Suppressor macrophage (primary cell): ENCODE data around the gene TSACC.
"Not testable (repeated sequence)": the region's sequence is repeated elsewhere in the genome, so short reads cannot be mapped to it uniquely, and the experiment has no call there.

ENCODE experiments used
- DNase-seq, 4 experiments: peaks; one replicate each; pipeline ENCODE4 v3.0.0-alpha.2; 2020 to 2022
- total RNA-seq, 17 experiments: gene quantifications; one replicate each; lab custom pipeline; 2026; ENCODE audit warnings: mixed read lengths in 6 of 17, inconsistent platforms in 3 of 17; lab: John Stamatoyannopoulos, UW

TSACC gene
- total RNA-seq, result 0 to 0.33 (median 0.05) reads per million in 17 experiments

DNA sequence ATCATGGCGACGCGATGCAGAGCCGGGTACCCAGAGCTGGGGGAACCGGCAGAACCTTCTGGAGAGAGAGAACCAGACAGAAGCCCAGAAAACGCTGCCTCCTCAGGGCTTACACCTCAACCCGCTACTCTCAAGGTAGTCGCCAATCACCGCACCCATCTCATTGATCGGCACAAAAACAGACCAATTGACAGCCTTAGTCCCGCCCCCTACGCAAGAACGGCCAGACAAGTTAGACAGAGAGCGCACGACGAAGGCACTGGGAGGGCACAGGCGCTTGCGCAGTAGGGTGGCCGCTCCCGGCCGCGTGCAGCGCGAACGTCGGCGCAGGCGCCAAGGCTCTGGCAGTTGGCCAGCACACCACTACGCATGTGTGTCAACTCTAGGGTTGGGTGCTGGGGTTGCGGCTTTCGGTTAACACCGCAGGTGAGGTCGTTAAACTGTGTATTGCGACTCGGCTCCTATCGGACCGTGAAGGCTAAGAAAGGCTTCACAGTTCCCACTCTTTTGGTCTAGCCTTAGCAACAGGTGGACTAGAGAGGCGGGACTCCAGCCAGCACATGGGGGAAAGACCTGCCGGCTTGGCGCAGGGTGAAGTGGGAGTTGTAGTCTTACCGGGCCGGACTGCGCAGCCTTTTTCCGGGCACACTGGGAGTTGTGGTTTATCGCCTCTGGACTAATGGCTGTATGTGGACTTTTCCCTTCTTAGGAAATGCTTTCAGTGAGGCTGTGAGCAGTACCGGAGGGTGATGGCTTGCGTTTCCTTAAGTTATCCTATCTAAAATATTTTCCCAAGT is at the start of gene TSACC, which contains the start of gene CCT3:
Gene TSACC (plus strand): TSS at position 347 of the 797 bp plus-strand sequence. CDS start 1,232 bp downstream, outside the sequence.
Gene CCT3 (minus strand): TSS at position 113 of the 797 bp plus-strand sequence. CDS start 108 bp downstream, at position 5.
- peak; percentile 100 for DNase-seq

DNA sequence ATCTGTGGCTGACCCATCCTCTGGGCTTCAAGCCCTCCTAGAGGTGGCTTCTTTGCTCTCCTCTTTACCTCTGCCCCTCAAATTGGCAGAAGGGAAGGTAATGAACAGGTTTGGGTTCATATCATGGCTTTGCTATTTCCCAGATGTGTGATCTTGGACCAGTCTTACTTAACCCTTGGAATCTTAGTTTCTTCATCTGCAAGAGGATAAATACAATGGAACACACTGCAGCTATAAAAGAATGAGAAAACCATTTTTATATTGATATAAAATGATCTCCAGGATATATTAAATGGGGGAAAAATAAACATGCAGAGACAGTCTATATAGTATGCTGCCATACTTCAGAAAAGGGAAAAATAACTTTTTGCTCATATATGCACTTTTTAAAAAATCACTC is 48.5 kb upstream of the TSACC start:
- no peak for DNase-seq

DNA sequence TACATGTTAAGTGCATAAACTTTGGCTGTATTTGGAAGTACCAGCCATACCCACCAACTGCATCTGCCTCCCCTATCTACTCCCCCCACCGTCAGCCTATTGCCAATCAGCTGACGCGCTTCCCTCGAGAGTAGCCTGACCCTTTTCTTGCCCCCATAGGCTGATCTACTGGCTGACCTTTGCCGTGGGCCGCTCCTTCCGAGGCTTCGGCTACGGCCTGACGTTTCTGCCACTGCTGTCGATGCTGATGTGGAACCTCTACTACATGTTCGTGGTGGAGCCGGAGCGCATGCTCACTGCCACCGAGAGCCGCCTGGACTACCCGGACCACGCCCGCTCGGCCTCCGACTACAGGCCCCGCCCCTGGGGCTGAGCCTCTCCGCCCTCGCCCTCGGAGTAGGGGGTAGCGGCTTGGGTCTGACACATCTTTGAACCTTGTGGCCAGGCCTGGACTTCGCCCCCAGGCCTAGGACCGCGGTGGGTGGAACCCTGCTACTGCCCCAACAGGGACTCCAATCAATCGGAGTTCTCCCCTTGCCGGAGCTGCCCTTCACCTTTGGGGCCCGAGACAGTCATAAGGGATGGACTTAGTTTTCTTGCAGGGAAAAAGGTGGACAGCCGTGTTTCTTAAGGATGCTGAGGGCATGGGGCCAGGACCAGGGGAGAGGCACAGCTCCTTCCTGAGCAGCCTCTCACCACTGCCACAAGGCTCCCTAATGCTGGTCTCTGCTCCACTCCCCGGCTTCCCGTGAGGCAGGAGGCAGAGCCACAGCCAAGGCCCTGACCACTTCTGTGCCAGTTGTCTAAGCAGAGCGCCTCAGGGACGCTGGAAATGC is 46.9 kb upstream of the TSACC start:
- DNase-seq, result peak; percentile 80 to 88 (median 83)

DNA sequence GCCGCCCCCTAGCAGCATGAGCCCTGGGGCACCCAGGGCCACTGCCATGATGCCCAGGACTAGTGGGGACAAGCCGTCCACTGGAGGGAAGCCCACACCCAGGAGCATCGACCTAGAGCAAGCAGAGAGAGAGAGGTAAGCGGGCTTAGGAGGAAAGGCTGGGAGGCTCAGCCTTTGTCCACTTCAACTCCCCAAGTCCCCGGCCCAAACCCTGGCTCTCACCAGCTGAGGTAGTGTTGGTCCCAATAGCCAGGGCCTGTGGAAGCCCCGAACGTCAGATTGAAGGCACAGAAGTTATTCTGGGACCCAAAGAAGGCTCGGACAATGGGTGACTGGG is 45.3 kb upstream of the TSACC start:
- no peak for DNase-seq

DNA sequence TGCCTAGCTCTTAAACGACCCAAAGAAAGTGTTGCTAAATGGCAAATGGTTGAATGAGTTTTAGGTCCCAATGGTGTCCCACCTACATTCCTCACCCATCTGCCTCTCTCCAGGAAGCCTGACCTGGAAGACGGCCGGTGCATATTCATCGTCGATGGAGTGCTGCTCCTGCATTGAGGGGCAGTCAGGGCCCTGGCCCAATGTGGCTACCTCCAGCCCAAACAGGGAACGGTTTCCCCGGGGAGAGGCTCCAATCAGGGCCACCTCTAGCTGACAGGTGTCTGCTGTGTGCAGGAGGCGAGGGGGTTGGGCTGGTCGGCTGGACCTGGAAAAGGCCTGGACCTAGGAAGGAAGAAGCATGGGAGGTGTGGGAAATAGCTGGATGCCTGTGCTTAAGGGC is 44.4 kb upstream of the TSACC start:
- DNase-seq, result no peak

DNA sequence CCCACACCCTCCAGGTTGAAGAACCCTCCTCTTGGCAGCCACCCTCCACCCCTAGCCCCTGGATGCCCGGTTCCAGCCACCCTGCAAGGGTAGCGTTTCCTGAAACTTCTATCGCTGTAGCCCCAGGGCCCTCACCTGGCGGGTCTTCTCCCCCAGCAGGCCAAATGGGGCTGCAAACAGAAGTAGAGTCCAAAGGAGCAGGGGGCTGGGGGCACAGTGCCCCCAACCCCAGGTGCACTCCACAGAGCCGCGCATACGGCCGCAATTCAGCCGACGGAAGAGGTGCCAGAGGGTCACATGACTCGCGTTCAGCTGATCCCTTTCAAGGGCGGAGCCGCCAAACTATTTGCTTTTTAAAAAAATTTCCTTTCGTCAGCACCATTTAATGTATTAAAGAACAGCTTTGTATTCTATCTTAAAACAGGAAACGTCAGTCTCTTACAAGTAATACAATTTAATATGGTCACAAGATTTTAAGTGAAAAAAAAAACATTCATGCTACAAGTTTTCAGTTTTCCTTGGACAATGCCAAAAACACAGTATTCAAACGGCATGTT is 42.9 kb upstream of the TSACC start, which contains the start of gene GLMP:
Gene GLMP (minus strand): TSS at position 289 of the 557 bp plus-strand sequence. CDS start 34 bp downstream, at position 255.
- peak; percentile 68 to 88 (median 81) for DNase-seq

DNA sequence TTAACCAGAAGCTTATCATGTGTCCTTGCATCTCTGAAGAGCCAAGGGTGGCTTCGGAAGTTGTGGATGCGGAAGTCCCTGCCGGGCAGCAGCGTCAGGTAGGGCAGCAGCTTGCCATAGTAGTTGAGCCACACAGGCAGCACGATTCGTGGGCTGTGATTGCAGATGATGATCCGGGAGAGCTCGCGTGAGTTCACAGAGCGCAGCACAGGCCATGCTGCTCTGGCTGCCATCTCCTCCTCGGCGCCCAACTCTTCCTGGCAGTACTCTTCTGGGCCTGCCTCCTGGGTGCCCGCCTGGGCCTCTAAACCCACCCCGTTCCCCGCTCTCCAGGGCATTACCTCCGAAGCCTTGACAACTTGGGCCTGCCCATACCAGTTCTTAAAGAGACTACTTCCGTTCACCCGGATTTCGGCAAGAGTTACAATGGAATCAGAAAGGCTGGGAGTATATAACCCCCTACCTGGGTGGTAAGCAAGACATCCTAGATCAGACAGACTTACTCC is 39.4 kb upstream of the TSACC start, which contains the start of gene VHLL:
Gene VHLL (minus strand): TSS at position 456 of the 506 bp plus-strand sequence. CDS start 118 bp downstream, at position 338.
- DNase-seq, result no peak

DNA sequence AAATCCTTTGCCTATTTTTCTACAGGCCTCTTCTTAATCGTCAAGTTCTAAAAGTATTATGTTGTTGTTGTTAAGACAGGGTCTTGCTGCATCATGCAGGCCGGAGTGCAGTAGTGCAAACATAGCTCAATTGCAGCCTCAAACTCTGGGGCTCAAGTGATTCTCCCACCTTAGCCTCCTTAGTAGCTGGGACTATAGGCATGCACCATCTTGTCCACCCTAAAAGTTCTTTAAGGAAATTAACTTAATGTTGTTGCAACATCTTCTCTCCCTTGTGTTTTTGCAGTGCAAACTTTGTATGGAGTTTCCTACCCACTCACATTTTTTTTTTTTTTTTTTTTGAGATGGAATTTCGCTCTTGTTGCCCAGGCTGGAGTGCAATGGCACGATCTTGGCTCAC is 35.1 kb upstream of the TSACC start:
- no peak for DNase-seq

DNA sequence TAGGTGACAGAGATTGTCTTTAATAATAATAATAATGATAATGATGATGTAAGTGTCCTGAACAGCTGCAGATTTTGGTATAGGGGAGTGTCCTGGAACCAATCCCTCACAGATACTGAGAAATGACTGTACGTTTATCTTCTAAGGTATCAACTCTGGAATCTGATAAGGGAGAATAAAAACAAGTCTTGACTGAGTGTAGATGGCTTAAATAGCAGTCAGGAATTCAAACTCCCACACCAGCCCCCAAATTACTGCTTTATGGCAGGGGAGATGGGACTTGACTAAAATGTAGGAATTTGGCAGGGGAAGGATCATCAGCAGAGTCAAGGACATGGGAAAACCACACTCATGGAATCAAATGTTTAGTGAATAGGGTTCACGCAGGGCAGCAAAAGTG is 33.1 kb upstream of the TSACC start:
- DNase-seq, result no peak

DNA sequence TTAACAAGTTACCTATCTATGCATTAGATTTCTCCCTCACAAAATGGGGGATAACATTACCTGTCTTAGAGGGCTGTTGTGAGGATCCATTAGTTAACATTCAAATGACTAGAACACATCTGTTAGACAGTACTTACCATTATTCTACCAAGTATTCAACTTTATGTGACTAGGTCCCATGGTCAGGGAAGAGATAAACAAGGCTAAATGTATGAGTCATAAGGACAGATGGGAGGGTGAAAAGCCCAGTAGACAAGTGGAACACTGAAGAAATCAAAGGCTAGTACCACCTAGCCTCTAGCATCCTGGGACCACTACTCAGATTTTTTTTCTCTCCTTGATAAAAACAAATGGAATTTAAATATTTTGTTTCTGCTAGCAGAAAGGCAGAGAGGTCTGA is 30.2 kb upstream of the TSACC start:
- DNase-seq, result no peak

DNA sequence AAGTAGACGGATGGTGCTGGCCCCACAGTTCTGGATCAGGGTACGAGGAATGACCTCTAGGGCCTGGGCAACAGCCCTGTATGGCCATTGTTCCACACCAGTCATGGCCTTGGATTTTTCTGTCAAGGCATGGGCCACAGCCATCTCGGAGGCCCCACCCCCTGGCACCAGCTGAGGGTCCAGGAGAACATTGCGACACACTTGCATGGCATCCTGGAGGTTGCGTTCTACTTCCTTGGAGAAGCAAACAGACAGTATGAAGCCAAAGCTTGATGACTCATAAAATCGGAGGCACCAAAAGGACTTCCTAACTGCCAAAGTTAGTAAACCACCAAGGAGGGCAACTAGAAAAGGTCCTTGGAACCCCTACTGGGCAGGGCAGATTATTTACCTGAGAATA is 27.4 kb upstream of the TSACC start:
- DNase-seq, result peak in 3 of 4 experiments; percentile 13 to 35 (median 26)

DNA sequence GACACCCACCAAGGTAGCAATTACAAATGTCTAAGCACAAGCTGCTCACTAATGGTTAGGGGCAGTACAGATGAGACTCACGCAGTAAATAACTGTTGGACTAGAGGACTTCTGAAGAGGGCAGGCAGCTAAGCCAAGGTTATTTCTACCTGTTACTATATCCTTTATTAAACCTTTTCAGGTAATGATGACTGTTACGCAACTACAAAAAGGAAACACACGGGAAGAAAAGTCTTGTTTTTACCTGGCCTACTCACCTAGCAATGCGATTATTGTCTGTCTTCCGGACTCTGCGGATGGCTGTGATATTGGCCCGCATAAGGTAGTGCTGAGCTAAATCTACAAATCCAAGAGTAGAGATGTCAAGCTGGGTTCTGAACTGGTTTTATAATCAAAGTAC is 21.4 kb upstream of the TSACC start:
- DNase-seq, result no peak

DNA sequence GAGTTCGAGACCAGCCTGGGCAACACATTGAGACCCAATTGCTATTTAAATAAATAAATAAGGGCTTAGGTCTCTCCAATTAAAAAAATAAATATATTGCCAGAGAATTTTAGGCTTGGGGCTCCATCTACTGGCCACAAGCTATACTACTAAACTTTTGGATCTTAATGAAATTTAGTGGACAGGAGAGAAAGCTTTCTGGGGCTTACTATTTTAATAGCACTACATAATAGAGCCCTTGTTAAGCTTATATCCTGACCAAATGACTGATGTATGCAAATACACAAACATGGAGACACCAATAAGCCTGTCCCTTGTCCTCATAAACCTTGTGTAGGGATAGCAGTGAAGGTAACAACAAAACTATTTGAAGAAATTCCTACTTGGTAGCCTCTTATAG is 18.7 kb upstream of the TSACC start:
- peak; percentile 40 to 58 (median 50) for DNase-seq

DNA sequence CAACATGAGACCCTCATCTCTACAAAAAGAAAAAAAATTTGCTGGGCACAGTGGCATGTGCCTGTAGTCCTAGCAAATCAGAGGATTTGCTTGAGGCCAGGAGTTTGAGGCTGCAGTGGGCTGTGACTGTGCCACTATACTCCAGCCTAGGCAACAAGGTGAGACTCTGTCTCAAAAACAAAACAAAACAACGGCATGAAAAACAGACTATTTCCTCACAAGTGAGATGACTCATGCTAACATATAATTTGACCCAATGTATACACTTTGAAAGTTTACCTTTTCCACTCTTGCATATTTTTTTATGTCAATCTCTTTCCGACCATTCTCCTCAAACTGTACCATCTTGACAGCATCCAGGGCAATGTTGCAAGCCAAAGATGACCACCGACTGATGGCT is 17.8 kb upstream of the TSACC start:
- DNase-seq, result no peak

DNA sequence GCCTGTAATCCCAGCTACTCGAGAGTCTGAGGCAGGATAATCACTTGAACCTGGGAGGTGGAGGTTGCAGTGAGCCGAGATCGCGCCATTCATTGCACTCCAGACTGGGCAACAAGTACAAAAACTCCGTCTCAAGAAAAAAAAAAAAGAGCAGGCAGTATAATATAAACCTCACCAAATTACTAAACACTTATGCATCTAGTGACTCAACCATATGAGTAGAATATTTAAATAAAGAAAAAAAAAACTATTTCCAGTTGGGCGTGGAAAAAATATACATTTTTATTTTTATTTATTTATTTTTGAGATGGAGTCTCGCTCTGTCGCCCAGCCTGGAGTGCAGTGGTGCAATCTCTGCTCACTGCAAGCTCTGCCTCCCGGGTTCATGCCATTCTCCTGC is 15.1 kb upstream of the TSACC start:
- not testable (repeated sequence) for DNase-seq

DNA sequence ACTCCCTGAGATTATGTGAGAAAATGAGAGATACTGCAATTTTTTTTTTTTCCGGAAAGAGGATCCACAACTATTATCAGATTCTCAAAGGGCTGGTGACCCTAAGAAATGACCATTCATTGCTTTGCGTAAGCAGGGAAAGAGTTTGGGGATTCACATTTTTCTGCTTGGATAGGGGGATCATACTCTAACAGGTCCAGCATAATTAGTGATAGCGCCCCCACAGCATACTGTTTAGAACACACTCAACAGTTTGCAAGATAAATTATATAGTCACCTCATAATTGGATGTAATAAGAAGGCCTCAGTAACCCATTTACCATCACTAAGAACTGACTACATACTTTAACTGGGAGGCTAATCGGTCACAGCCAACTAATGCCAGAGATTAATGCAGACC is 2.1 kb upstream of the TSACC start:
- peak in 1 of 4 experiments; percentile 7 for DNase-seq

DNA sequence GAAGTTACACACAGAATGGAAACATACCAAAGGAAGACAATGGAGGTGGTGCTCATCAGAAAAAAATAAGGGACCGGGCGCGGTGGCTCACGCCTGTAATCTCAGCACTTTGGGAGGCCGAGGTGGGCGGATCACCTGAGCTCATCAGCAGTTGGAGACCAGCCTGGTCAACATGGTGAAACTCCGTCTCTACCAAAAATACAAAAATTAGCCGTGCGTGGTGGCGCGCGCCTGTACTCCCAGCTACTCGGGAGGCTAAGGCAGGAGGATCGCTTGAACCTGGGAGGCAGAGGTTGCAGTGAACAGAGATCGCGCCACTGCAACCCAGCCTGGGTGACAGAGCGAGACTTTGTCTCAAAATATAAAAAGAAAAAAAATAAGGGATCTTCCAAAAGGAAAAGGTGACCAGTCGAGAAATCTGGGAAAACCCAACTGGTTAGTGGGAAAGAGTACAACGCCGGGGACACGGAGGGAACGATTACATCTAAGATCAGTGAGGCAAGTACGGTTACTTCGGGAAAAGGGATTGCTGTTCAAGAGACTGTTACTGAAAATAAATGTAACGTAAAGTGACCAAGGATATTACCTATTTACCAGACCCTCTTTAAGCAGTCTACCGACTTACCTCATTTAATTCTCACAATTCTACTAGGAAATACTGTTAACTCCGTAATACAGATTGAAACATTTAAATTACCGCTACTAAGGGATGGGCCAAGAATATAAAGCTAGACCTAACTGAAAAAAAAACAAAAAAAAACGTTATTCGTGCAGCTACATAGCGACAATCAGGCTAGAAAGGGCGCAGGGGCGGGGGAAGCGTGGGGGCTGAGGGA is 1.1 kb upstream of the TSACC start:
- DNase-seq, result no peak

DNA sequence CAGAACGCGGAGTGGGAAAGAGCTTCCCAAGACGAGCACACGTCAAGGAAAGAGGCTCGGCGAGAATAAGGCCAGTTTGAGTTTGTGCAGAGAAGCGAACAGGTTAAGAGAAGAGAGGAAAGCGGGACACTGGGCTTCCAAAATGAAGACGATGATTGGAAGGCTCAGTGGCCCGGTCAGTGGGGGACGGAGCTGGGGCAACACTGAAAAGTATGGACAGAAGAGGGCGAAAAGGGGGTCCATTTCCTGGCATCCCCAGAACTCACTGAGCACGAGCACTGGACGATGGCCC is 492 bp upstream of the TSACC start:
- no peak for DNase-seq

DNA sequence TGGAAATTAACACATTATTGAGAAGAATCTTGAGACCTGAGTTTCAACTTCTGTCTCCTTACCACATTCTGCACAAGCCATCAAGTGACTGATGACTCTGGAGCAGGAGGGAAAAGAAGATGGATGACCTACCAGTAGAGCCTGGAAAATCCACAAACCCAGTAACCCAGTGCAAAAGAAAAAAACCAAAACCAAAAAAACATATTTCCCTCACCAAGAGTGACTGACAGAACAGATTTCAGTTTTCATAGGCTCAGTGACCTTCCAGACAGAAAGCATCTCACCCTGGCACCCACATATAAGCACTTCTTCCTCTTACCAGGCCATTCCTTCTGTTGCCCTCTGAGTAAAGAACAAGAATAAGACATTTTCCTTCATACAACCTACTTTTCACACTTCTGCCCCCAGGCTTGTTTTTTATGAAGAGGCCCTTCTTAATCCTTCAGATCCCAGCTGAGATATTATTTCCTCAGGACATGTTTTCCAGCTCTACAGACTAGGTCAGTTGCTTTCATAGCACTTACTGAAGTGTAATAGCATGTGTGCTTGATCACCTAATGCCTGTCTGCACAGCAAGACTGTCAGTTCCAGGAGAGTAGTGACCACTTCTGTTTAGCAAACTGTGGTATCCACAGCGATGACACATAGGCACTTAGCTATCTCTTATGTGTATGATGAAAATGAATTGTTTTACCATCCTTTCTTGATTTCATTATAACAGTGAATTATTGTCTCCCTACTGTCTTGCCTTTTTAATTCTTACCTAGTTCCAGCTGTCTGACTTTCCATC is 4.0 kb downstream of the TSACC start:
- DNase-seq, result peak in 3 of 4 experiments; percentile 14 to 26 (median 15)

DNA sequence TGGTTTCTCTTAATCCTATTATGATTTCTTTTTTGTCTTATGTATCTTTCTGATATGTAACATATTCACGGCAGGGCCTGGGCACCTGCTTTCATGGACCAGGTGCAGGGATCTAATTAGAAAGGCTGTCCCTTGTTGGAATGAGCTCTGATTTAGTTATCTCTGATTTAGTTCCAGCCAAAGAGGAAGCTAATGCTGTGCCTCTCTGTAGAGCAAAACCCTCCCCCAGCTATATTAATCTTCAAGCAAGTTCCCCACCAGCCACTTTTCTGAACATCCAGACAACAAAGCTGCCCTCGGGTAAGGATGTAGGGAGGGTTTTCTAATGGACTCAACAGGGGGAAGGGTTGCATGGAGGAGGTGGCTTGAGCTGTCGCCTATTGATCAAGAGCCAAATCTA is 6.1 kb downstream of the TSACC start:
- DNase-seq, result peak in 1 of 4 experiments; percentile 17

DNA sequence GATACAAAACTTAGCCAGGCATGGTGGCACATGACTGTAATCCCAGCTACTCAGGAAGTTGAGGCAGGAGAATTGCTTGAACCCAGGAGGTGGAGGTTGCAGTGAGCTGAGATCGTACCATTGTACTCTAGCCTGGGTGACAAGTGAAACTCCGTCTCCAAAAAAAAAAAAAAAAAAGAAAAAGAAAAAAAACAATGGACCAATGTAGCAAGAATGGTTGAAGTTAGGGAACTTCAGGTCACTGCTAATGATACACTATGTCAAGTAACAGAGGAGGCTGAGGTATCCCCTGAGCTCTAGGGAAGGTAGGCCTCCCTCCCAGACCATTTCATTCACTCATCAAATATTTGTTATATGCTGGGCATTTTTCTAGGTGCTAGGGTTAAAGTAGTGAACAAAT is 7.7 kb downstream of the TSACC start:
- not testable (repeated sequence) for DNase-seq
